ENCODE results near the gene MYH11.

- TF ChIP-seq CTCF (conservative IDR thresholded peaks at IDR 0.05; ENCODE audit: low read depth, low read length), result no peak
- TF ChIP-seq EZH2 (IDR thresholded peaks at IDR 0.05; ENCODE audit: borderline replicate concordance, low read depth, low read length, poor library complexity, severe bottlenecking), result no peak
Measured at GRCh38 chr16:15689290-15689689, 167.5 kb downstream of the MYH11 start.

Data from A673 (cell line).